Skeletal muscle satellite cell (primary cell): ENCODE measurements around the gene TNFSF9.
"Not testable (repeated sequence)": the region's sequence is repeated elsewhere in the genome, so short reads cannot be mapped to it uniquely, and the experiment has no call there.

Experiments used
- H3K27me3 ChIP-seq: 2 replicates; pipeline ENCODE4 v1.7.0; 2013; ENCODE audit warnings: low read length; ENCODE audit not compliant: control insufficient read depth, insufficient read depth
- H3K36me3 ChIP-seq: 2 replicates; pipeline ENCODE4 v1.7.0; 2013; ENCODE audit warnings: mild to moderate bottlenecking, control low read depth, low read length; ENCODE audit not compliant: insufficient read depth
- H3K4me1 ChIP-seq: 2 replicates; pipeline ENCODE4 v1.7.0; 2013; ENCODE audit warnings: low read length; ENCODE audit not compliant: control insufficient read depth, insufficient read depth
- H3K4me2 ChIP-seq: 2 replicates; pipeline ENCODE4 v1.7.0; 2013; ENCODE audit warnings: mild to moderate bottlenecking, low read length
- H3K4me3 ChIP-seq: 2 replicates; pipeline ENCODE4 v1.7.0; 2013; ENCODE audit warnings: low read length
- H3K9ac ChIP-seq: 2 replicates; pipeline ENCODE4 v1.7.0; 2013; ENCODE audit warnings: mild to moderate bottlenecking, low read depth, low read length, moderate library complexity
- H3K9me3 ChIP-seq: replicated peaks from 2 replicates; pipeline ENCODE4 v1.7.0; 2013; ENCODE audit warnings: mild to moderate bottlenecking, control low read depth, low read length

Gene TNFSF9

DNA sequence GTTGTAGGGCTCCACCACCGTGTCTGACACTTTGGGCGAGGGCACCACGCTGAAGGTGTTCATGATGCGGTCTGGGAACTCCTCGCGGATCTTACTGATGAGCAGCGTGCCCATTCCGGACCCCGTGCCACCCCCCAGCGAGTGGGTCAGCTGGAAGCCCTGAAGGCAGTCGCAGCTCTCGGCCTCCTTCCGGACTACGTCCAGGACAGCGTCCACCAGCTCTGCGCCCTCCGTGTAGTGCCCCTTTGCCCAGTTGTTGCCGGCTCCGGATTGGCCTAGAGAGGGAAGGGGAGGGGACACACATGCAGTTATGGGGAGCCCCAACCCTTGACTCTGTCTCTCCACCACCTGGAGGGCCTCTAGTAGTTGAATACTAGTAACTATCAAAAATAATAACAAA is 34.9 kb upstream of the TNFSF9 start:
- Histone ChIP-seq H3K4me1 (no peaks in the 10 kb centered on the region), H3K9me3 (no peaks in the 10 kb centered on the region), H3K4me3 (no peak overlapping the region), H3K4me2 (no peak overlapping the region), H3K27me3 (peaks cover 13% of the 10 kb centered on the region), H3K36me3 (no peaks in the 10 kb centered on the region), H3K9ac (no peak overlapping the region)

DNA sequence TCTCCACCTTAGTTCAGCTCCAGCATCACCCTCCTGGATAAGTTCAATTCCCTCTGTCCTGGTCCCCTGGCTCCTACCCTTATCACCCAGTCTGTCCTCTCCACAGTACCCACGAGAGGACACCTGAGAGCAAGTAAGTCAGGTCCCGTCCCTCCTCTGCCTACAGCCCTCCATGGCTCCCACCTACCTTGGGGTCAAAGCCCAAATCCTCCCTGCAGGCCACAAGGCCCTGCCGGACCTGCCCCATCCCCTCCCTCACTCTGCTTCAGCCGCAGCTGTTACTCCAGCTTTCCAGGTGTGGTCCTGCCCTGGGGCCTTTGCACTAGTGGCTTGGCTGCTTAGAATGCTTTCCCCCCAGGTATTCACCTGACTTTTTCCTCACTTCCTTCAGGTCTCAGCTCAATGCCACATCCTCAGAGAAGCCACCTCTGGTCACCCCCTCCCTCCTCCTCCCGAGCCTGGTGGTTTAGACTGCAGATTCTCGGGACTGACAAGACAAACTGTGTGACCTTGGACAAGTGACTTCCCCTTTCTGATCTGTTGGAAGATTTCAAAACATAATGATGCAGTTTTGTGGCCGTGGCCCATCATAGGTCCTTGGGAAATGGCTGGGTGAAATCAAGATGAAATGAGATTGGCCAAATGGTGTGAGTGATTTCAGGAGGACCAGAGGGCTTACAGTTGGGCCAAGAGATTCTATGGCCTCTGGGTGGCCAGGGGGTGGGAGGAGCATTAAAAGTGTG is 32.4 kb upstream of the TNFSF9 start:
- no peaks in the 10 kb centered on the region for H3K4me1 ChIP-seq
- H3K9ac ChIP-seq: no peak overlapping the region
- no peaks in the 10 kb centered on the region for H3K36me3 ChIP-seq
- H3K27me3 ChIP-seq: peaks cover 25% of the 10 kb centered on the region
- H3K4me3 ChIP-seq: no peak overlapping the region
- no peak overlapping the region for H3K4me2 ChIP-seq
- no peaks in the 10 kb centered on the region for H3K9me3 ChIP-seq

DNA sequence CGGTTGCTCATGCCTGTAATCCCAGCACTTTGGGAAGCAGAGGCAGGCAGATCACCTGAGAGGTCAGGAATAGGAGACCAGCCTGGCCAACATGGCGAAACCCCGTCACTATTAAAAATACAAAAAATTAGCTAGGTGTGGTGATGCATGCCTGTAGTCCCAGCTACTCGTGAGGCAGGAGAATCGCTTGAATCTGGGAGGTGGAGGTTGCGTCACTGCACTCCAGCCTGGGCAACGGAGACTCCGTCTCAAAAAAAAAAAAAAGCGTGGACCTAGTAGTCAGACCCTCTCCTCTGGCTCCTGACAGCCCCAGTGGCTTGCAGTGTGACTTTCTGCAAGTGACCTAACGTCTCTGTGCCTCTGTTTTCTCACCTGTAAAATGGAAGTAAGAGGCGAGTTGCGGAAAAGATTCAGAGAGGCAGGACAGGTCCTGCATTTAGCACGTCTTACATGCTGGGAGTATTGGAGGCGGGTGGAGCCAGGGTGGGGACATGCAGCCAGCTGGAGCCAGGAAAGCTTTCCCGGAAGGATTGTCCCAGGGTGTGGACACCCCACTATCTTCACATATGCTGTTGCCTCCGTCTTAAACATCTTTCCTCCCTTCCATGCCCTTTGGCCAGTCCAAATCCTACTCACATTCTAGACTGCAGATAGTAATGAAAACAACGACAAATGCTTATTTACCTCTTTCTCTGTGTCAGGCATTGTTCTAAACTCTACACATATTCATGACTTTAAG is 31.6 kb upstream of the TNFSF9 start:
- Histone ChIP-seq H3K4me2 (no peak overlapping the region), H3K36me3 (no peaks in the 10 kb centered on the region), H3K9me3 (no peaks in the 10 kb centered on the region), H3K27me3 (peaks cover 25% of the 10 kb centered on the region), H3K9ac (no peak overlapping the region), H3K4me3 (no peak overlapping the region), H3K4me1 (no peaks in the 10 kb centered on the region)

DNA sequence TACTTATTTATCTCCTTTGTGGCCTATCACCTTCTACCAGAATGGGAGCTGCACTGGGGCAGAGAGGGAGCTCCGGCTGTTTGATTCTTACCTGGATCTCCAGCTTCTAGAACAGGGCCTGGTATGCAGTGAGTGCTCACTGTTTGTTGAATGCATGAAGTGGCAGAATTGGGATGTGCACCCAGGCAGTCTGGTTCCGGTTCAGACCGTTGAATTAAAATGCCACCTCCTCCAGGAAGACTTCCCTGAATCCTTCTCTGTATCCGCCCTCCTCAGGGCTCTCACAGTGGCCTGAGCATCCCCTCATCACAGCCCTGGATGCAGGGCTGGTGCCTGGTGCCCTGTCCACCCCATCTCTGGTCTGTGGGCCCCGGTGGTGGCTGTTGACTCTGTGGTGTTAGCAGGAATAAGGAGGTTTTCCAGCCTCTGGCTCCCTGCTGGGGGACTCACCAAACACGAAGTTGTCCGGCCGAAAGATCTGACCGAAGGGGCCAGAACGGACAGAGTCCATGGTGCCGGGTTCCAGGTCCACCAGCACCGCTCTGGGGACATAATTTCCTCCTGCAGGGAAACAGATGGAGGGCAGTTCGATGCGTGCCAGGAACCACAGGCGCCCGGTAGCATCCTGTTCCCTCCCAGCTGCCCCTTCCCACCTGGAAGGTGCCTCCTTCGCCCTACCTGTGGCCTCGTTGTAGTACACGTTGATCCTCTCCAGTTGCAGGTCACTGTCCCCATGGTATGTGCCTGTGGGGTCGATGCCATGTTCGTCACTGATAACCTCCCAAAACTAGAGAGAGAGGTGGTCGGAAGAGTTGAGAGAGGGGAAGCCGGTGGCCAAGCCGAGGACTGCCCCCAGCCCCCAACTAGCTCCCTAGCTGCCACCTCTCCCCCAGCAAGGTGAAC is 29.7 kb upstream of the TNFSF9 start:
- Histone ChIP-seq H3K4me3 (no peak overlapping the region), H3K9me3 (no peaks in the 10 kb centered on the region), H3K36me3 (no peaks in the 10 kb centered on the region), H3K9ac (no peak overlapping the region), H3K4me1 (no peaks in the 10 kb centered on the region), H3K4me2 (no peak overlapping the region), H3K27me3 (peaks cover 25% of the 10 kb centered on the region)

DNA sequence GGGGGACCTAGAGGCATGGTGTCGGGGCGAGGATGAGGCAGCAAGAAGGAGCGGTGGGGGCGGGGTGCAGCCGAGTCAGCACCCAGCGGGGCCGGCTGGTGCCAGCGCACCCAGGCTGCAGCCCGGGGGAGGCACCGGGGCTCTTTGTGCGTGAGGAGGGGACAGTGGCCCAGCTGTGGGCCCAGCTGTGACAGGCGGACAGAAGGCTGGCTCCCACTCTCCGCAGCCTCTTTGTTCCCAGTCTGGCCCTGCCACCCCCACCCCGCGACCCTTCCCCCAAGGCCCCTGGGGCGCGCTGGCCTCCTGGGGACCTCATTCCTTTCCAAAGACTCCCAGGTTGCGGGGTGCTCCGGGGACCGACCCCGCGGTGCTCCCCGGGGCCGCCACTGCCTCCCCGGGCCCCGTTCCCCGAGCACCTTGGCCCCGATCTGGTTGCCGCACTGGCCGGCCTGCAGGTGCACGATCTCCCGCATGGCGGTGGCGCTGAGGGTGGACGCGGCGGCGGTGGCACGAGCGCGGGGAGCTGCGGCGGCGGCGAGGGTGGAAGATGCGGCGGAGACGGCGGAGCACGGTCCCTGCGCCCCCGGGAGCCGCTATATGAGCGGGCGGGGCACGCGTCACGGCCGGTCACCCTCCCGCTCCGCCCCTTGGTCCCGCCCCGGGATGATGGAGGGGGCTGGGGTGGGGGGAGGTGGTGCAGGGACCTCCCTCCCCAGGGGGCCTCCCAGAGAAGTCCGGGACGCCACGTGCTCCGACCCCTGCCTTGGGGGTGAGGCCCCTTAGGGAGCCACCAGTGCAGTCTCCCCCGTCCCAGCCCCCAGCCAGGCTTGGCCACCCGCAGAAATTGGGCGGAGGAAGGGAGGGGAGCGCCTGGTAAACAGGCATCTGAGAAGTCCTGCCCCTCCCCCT is 28.8 kb upstream of the TNFSF9 start, which contains the start of gene TUBB4A:
Gene TUBB4A (minus strand): TSS at position 570 of the 909 bp plus-strand sequence. CDS start 97 bp downstream, at position 473.
- Histone ChIP-seq H3K4me2 (no peak within 1 kb of the TSS), H3K4me3 (no peak within 1 kb of the TSS), H3K9ac (no peak within 1 kb of the TSS), H3K36me3 (no peaks in the 10 kb centered on the region), H3K4me1 (no peaks in the 10 kb centered on the region), H3K27me3 (peaks cover 25% of the 10 kb centered on the region), H3K9me3 (no peaks in the 10 kb centered on the region)

DNA sequence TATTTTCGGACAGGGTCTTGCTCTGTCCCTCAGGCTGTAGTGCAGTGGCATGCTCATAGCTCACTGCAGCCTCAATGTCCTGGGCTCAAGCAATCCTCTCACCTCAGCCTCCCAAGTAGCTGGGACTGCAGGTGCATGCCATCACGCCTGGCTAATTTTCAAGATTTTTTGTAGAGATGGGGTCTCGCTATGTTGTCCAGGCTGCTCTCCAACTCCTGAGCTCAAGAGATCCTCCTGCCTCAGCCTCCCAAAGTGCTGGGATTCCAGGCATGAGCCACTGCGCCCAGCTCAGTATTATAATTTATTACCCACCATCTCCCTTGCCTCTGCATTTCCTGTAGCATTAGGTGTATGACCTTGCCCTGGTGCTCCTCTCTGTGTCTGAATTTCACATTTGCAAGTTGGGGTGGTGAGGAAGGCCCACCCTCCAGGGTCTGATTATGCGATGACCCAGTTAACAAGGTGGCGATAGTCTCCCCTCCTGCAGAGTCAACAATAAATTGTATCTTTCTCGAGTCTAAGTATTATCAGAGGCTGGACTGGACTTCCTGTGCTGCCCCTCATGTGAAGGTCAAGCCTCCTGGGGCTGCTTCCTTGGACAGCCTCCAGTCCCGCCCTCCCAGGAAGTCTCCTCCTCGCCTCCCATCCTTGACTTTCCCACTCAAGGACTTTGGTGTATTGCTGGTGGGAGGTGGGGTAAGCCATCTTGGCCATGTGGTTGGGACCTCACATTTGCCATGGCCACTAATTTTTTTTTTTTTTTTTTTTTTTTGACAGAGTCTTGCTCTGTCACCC is 27.2 kb upstream of the TNFSF9 start:
- Histone ChIP-seq H3K4me1 (no peaks in the 10 kb centered on the region), H3K9ac (no peak overlapping the region)

DNA sequence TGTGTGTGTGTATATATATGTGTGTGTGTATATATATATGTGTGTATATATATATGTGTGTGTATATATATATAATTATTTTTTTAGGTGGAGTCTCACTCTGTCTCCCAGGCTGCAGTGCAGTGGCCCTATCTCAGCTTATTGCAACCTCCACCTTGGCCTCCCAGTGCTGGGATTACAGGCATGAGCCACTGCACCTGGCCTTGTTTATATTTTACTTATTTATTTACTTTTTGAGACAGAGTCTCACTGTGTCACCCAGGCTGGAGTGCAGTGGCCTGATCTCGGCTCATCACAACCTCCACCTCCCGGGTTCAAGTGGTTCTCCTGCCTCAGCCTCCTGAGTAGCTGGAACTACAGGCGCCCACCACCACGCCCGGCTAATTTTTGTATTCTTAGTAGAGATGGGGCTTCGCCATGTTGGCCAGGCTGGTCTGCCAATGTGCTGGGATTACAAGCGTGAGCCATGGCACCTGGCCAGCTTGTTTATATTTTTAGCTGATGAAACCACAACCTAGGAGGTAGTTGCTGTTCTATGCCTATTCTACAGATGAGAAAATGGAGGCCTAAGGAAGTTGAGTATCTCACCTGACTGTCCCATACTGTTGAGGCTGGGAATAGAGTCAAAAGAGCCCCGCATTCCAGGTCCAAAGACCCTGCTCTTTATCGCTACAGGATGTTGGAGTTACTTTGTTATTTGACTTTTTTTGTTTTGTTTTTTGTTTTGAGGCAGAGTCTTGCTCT is 22.6 kb upstream of the TNFSF9 start:
- H3K36me3 ChIP-seq, H3K9ac ChIP-seq, H3K4me2 ChIP-seq, H3K27me3 ChIP-seq, H3K9me3 ChIP-seq, H3K4me3 ChIP-seq, H3K4me1 ChIP-seq: not testable (repeated sequence)

More for the DNA sequence above, 27.2 kb upstream of the TNFSF9 start:
- peaks cover 25% of the 10 kb centered on the region for H3K27me3 ChIP-seq
- H3K9me3 ChIP-seq: no peaks in the 10 kb centered on the region
- no peaks in the 10 kb centered on the region for H3K36me3 ChIP-seq
- no peak overlapping the region for H3K4me3 ChIP-seq
- no peak overlapping the region for H3K4me2 ChIP-seq

DNA sequence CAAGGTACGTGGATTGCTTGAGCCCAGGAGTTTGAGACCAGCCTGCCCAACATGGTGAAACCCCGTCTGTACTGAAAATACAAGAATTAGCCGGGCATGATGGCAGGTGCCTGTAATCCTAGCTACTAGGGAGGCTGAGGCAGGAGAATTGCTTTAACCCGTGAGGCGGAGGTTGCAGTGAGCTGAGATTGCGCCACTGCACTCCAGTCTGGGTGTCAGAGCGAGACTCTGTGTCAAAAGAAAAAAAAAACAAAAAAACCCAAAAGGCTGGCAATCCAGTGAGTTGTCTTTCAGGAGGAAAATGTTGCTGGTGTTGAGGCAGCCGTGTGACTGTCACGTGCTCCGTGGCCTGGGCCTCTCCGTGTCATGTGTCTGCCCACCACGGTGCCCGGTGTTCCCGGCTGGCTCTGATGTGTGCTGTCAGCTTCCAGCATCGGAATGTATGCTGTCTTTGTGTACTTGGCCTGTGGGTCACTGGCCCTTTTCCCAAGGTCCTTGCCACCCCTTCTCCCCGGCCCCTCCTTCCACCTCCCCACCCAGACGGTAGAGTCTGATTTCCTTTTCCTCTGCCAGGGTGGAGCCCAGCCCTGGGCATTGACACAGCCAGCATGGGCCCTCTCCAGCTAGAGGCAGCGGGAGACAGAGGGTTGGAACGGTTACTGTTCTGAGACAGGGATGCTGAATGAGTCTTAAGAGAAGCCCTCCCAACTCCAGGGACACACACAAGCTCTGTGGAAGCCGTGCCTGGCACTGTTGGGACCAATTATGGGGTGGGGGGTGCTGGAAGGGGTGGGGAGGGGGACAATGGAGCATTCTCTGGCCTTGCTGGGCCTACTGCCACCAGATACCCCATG is 21.5 kb upstream of the TNFSF9 start:
- Histone ChIP-seq H3K4me1 (no peaks in the 10 kb centered on the region), H3K9ac (no peak overlapping the region), H3K9me3 (no peaks in the 10 kb centered on the region), H3K4me3 (no peak overlapping the region), H3K4me2 (no peak overlapping the region), H3K27me3 (no peaks in the 10 kb centered on the region), H3K36me3 (no peaks in the 10 kb centered on the region)

DNA sequence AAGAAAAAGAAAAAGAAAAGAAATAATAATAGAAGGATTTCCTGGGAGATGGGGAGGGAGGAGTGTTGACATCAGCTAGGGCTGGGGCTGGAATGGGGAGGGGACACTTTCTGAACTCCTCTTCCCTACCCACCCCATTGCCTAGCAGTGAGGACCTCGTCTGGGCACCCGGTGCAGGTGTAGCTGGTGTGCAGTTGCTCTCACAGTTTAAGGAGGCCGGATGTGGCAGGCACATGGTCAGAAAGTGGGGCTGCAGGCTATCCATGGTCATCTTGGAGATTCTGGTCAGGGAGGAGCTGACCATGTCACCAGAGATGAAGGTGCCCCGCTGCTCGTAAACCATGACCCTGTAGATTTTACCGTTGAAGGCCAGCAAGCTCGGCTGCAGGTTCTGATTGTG is 20.2 kb upstream of the TNFSF9 start:
- no peak overlapping the region for H3K4me2 ChIP-seq
- no peak overlapping the region for H3K4me3 ChIP-seq
- no peaks in the 10 kb centered on the region for H3K27me3 ChIP-seq
- H3K36me3 ChIP-seq: no peaks in the 10 kb centered on the region
- H3K9ac ChIP-seq: no peak overlapping the region
- no peaks in the 10 kb centered on the region for H3K4me1 ChIP-seq
- H3K9me3 ChIP-seq: no peaks in the 10 kb centered on the region
